Ishikawa (cell line): ENCODE results near the gene GPR153.

ENCODE experiments used
- CEBPB ChIP-seq: IDR thresholded peaks from 2 replicates; pipeline ENCODE4 v1.6.1; 2012
- CREB1 ChIP-seq: IDR thresholded peaks from 2 replicates; pipeline ENCODE4 v1.6.1; 2012; ENCODE audit warnings: low read depth
- EP300 ChIP-seq: IDR thresholded peaks from 2 replicates; pipeline ENCODE4 v1.6.1; 2012; ENCODE audit warnings: borderline replicate concordance
- NFIC ChIP-seq: IDR thresholded peaks from 2 replicates; pipeline ENCODE4 v1.6.1; 2012
- REST ChIP-seq: IDR thresholded peaks from 2 replicates; pipeline ENCODE4 v1.6.1; 2012; ENCODE audit warnings: low read depth, mild to moderate bottlenecking
- TCF12 ChIP-seq: IDR thresholded peaks from 2 replicates; pipeline ENCODE4 v1.6.1; 2012; ENCODE audit warnings: low read depth
- USF1 ChIP-seq: IDR thresholded peaks from 2 replicates; pipeline ENCODE4 v1.6.1; 2012
- YY1 ChIP-seq: IDR thresholded peaks from 2 replicates; pipeline ENCODE4 v1.6.1; 2012; ENCODE audit warnings: low read depth
- ZBTB7A ChIP-seq: IDR thresholded peaks from 2 replicates; pipeline ENCODE4 v1.6.1; 2012; ENCODE audit warnings: low read depth

GRCh38 chr1:6274102-6274501 lies 13.2 kb upstream of the GPR153 start:
- TF ChIP-seq EP300 (no peak), TCF12 (no peak), NFIC (no peak), YY1 (no peak), ZBTB7A (no peak), CREB1 (no peak), REST (no peak), CEBPB (no peak), USF1 (no peak)
